Thymus (tissue), 11 donors: ENCODE results near the gene TAS2R19. TPM values are rescaled to one million over a fixed set of nuclear protein-coding genes. Genes with fewer than 3 reads are reported as not detected.
"Not testable (repeated sequence)": the region's sequence is repeated elsewhere in the genome, so short reads cannot be mapped to it uniquely, and the experiment has no call there.

ENCODE experiments used
- DNase-seq, 9 donors: peaks; one replicate each; pipeline ENCODE4 v3.0.0-alpha.2; 2013; ENCODE audit warnings: low spot score in 9 of 9, low read depth in 6 of 9, missing footprints in 1 of 9
- H3K27ac ChIP-seq, 2 donors: one replicate each; pipeline ENCODE4 v1.5.1; 2013; ENCODE audit warnings: control low read depth in 1 of 2, low read depth in 1 of 2, low read length in 1 of 2, mild to moderate bottlenecking in 1 of 2, moderate library complexity in 1 of 2
- H3K27me3 ChIP-seq, 2 donors: one replicate each; pipeline ENCODE4 v1.5.1; 2013; ENCODE audit warnings: low read length in 1 of 2; ENCODE audit not compliant: control insufficient read depth in 2 of 2, insufficient read depth in 1 of 2
- H3K36me3 ChIP-seq, 2 donors: one replicate each; pipeline ENCODE4 v1.5.1; 2013; ENCODE audit warnings: low read length in 1 of 2, mild to moderate bottlenecking in 1 of 2, moderate library complexity in 1 of 2; ENCODE audit not compliant: control insufficient read depth in 2 of 2, insufficient read depth in 2 of 2
- H3K4me1 ChIP-seq, 2 donors: one replicate each; pipeline ENCODE4 v1.5.1; 2013; ENCODE audit warnings: low read length in 2 of 2; ENCODE audit not compliant: control insufficient read depth in 2 of 2, insufficient read depth in 2 of 2
- H3K4me3 ChIP-seq, 2 donors: one replicate each; pipeline ENCODE4 v1.5.1; 2013; ENCODE audit warnings: low read length in 2 of 2, control low read depth in 1 of 2, mild to moderate bottlenecking in 1 of 2
- H3K9me3 ChIP-seq, 2 donors: one replicate each; pipeline ENCODE4 v1.5.1; 2013; ENCODE audit warnings: low read length in 1 of 2, mild to moderate bottlenecking in 1 of 2; ENCODE audit not compliant: control insufficient read depth in 2 of 2, insufficient read depth in 1 of 2
- WGBS: extraction: QIAGEN DNeasy Blood & Tissue Kit; methylation state at CpG from one replicate; pipeline ENCODE4 v1.1.7; 2013; 5-methylcytosine and 5-hydroxymethylcytosine counted together
- polyA plus RNA-seq: library from polyadenylated mRNA; stranded (reverse); fragments of 200-250 nt; gene quantifications from one replicate; pipeline ENCODE4 v1.2.3, GENCODE V29; 2013
- total RNA-seq: library from RNA; stranded (reverse); fragments of 120-200 nt; gene quantifications from one replicate; pipeline ENCODE4 v1.2.4, GENCODE V29; 2013
- donor health status: healthy.

TAS2R19 gene
- total and polyA plus RNA-seq, 2 donors: 1.6 to 2.0 TPM

GRCh38 chr12:11049806-11050531 lies 27.5 kb upstream of the TAS2R19 start:
- H3K4me3 ChIP-seq, DNase-seq, H3K27me3 ChIP-seq, H3K4me1 ChIP-seq, H3K27ac ChIP-seq: not testable (repeated sequence)
- Histone ChIP-seq H3K9me3 (peaks cover 0 to 12% of the 10 kb centered on the region in 2 donors), H3K36me3 (peaks cover 0 to 11% of the 10 kb centered on the region in 2 donors)
- 99% methylated on average over 7 of the region's 7 CpGs for WGBS

GRCh38 chr12:11041366-11041765 lies 18.9 kb upstream of the TAS2R19 start:
- not testable (repeated sequence) for H3K27me3 ChIP-seq, H3K4me3 ChIP-seq, DNase-seq, H3K4me1 ChIP-seq, H3K36me3 ChIP-seq, H3K27ac ChIP-seq, H3K9me3 ChIP-seq
- WGBS: 73% methylated on average over 2 of the region's 2 CpGs

- Histone ChIP-seq H3K27ac (no peak overlapping the region), H3K36me3 (peaks cover 0 to 6% of the 10 kb centered on the region in 2 donors), H3K4me1 (no peaks in the 10 kb centered on the region), H3K9me3 (no peaks in the 10 kb centered on the region), H3K4me3 (no peak overlapping the region), H3K27me3 (no peaks in the 10 kb centered on the region)
- DNase-seq: no peak
- WGBS: 98% methylated on average over 1 of the region's 1 CpG
Observed at GRCh38 chr12:11040162-11040561, 17.7 kb upstream of the TAS2R19 start.

GRCh38 chr12:11039171-11039570 lies 16.8 kb upstream of the TAS2R19 start:
- no peak overlapping the region for H3K27ac ChIP-seq
- H3K4me1 ChIP-seq: no peaks in the 10 kb centered on the region
- no peaks in the 10 kb centered on the region for H3K36me3 ChIP-seq
- no peak overlapping the region for H3K4me3 ChIP-seq
- DNase-seq: no peak
- H3K9me3 ChIP-seq: no peaks in the 10 kb centered on the region
- H3K27me3 ChIP-seq: no peaks in the 10 kb centered on the region
- WGBS: 98% methylated on average over 3 of the region's 3 CpGs

GRCh38 chr12:11033959-11034358 lies 11.5 kb upstream of the TAS2R19 start:
- WGBS: 100% methylated on average over 1 of the region's 3 CpGs
- not testable (repeated sequence) for H3K27ac ChIP-seq, H3K27me3 ChIP-seq, H3K4me1 ChIP-seq, H3K9me3 ChIP-seq, H3K4me3 ChIP-seq, DNase-seq, H3K36me3 ChIP-seq

GRCh38 chr12:11031307-11031706 lies 8.9 kb upstream of the TAS2R19 start, which contains the start of gene TAS2R31:
TSS of gene TAS2R31 (minus strand) at chr12:11031407. CDS start at chr12:11031335, 72 bp downstream.
- DNase-seq: no peak
- no peak within 1 kb of the TSS for H3K4me3 ChIP-seq
- no peaks in the 10 kb centered on the region for H3K9me3 ChIP-seq
- no peaks in the 10 kb centered on the region for H3K4me1 ChIP-seq
- 97% methylated on average over 6 of the region's 6 CpGs for WGBS
- no peak within 1 kb of the TSS for H3K27ac ChIP-seq
- peaks cover under 1 to 6% of the 10 kb centered on the region in 2 donors for H3K36me3 ChIP-seq
- no peaks in the 10 kb centered on the region for H3K27me3 ChIP-seq

- Histone ChIP-seq H3K4me3 (no peak overlapping the region), H3K27me3 (no peaks in the 10 kb centered on the region), H3K4me1 (no peaks in the 10 kb centered on the region), H3K9me3 (no peaks in the 10 kb centered on the region), H3K27ac (no peak overlapping the region), H3K36me3 (peaks cover 4 to 6% of the 10 kb centered on the region in 2 donors)
- WGBS: 95% methylated on average over 6 of the region's 6 CpGs
- DNase-seq: no peak
Observed at GRCh38 chr12:11026118-11026517, 3.7 kb upstream of the TAS2R19 start.

GRCh38 chr12:11023387-11023786 lies 967 bp upstream of the TAS2R19 start:
- no peaks in the 10 kb centered on the region for H3K27me3 ChIP-seq
- no peaks in the 10 kb centered on the region for H3K4me1 ChIP-seq
- peaks cover 4 to 6% of the 10 kb centered on the region in 2 donors for H3K36me3 ChIP-seq
- no peaks in the 10 kb centered on the region for H3K9me3 ChIP-seq
- H3K27ac ChIP-seq: no peak overlapping the region
- whole genome bisulfite sequencing: 94% methylated on average over 2 of the region's 2 CpGs
- DNase-seq: no peak
- H3K4me3 ChIP-seq: no peak overlapping the region

GRCh38 chr12:11016937-11017336 lies 5.5 kb downstream of the TAS2R19 start:
- WGBS: 100% methylated on average over 1 of the region's 1 CpG
- no peak for DNase-seq
- H3K27me3 ChIP-seq: no peaks in the 10 kb centered on the region
- H3K27ac ChIP-seq: no peak overlapping the region
- H3K4me3 ChIP-seq: no peak overlapping the region
- no peaks in the 10 kb centered on the region for H3K4me1 ChIP-seq
- no peaks in the 10 kb centered on the region for H3K9me3 ChIP-seq
- H3K36me3 ChIP-seq: peaks cover 0 to 2% of the 10 kb centered on the region in 2 donors
